ENCODE data around the gene JAML.

- TF ChIP-seq POLR2A (IDR thresholded peaks at IDR 0.05) (no peak), POLR2AphosphoS5 (IDR thresholded peaks at IDR 0.05) (no peak)
These were observed 33.6 kb upstream of the JAML start for GRCh38 chr11:118258410-118258809.
